22Rv1 (cell line): ENCODE data around the gene ATL3.
"Not testable (repeated sequence)": the region's sequence is repeated elsewhere in the genome, so short reads cannot be mapped to it uniquely, and the experiment has no call there.

Experiments used
- H3K27ac ChIP-seq: fragments of 450-650 bp; 2 replicates; pipeline ENCODE4 v1.5.1; 2017
- CTCF ChIP-seq: fragments of 450-650 bp; IDR thresholded peaks from 2 replicates; pipeline ENCODE4 v1.5.1; 2017; ENCODE audit warnings: mild to moderate bottlenecking
- ZFX ChIP-seq: fragments of 450-650 bp; IDR thresholded peaks from 2 replicates; pipeline ENCODE4 v1.6.1; 2017; ENCODE audit warnings: antibody characterized with exemption, borderline replicate concordance

ATL3 gene

GRCh38 chr11:63610604-63611394, 60.4 kb downstream of the ATL3 start:
- H3K27ac ChIP-seq = no peak overlapping the region
- no peak for TF ChIP-seq ZFX
- TF ChIP-seq CTCF = no peak

GRCh38 chr11:63609971-63610580, 61.1 kb downstream of the ATL3 start:
- no peak overlapping the region for H3K27ac ChIP-seq
- TF ChIP-seq ZFX (no peak), CTCF (no peak)

- no peak overlapping the region for H3K27ac ChIP-seq
These were observed 61.6 kb downstream of the ATL3 start for GRCh38 chr11:63609536-63609935.

GRCh38 chr11:63608353-63609345, 62.5 kb downstream of the ATL3 start:
- H3K27ac ChIP-seq = no peak overlapping the region

More at GRCh38 chr11:63609536-63609935, 61.6 kb downstream of the ATL3 start:
- TF ChIP-seq CTCF (no peak), ZFX (no peak)

GRCh38 chr11:63603180-63603518, 68.0 kb downstream of the ATL3 start:
- no peak for TF ChIP-seq CTCF
- TF ChIP-seq ZFX = no peak
- no peak overlapping the region for H3K27ac ChIP-seq

More at GRCh38 chr11:63608353-63609345, 62.5 kb downstream of the ATL3 start:
- TF ChIP-seq ZFX (no peak), CTCF (no peak)

GRCh38 chr11:63602290-63603179, 68.6 kb downstream of the ATL3 start:
- H3K27ac ChIP-seq = not testable (repeated sequence)
